DOHH2 (cell line): ENCODE measurements around the gene KMT2C.

Experiments used
- H3F3A ChIP-seq: fragments of 200-600 bp; sonication (generic), shearing (Covaris generic); 2 replicates; pipeline ENCODE4 v1.6.0; 2016; ENCODE audit warnings: antibody characterized with exemption, mild to moderate bottlenecking; ENCODE audit not compliant: control insufficient read depth, insufficient read depth
- H3K27ac ChIP-seq: fragments of 200-600 bp; sonication (generic); 2 replicates; pipeline ENCODE4 v1.5.1; 2014; ENCODE audit warnings: low read depth, mild to moderate bottlenecking, low read length, moderate library complexity
- H3K27me3 ChIP-seq: fragments of 200-600 bp; sonication (generic); 2 replicates; pipeline ENCODE4 v1.6.1; 2014; ENCODE audit warnings: mild to moderate bottlenecking, low read length, mixed read lengths; ENCODE audit not compliant: control insufficient read depth
- H3K36me3 ChIP-seq: fragments of 200-600 bp; sonication (generic); 2 replicates; pipeline ENCODE4 v1.6.1; 2014; ENCODE audit warnings: mild to moderate bottlenecking, low read length, moderate library complexity, mixed read lengths; ENCODE audit not compliant: control insufficient read depth
- H3K4me1 ChIP-seq: fragments of 200-600 bp; sonication (generic); 2 replicates; pipeline ENCODE4 v1.6.1; 2014; ENCODE audit warnings: mild to moderate bottlenecking, low read length, mixed read lengths; ENCODE audit not compliant: control insufficient read depth
- H3K4me2 ChIP-seq: fragments of 200-600 bp; sonication (generic); 2 replicates; pipeline ENCODE4 v1.6.0; 2014; ENCODE audit warnings: mild to moderate bottlenecking, low read length, moderate library complexity
- H3K4me3 ChIP-seq: fragments of 200-600 bp; sonication (generic); 2 replicates; pipeline ENCODE4 v1.5.1; 2014; ENCODE audit warnings: mild to moderate bottlenecking, low read length, mixed read lengths
- H3K79me2 ChIP-seq: fragments of 200-600 bp; sonication (generic); 2 replicates; pipeline ENCODE4 v1.6.1; 2014; ENCODE audit warnings: mild to moderate bottlenecking, low read length, mixed read lengths; ENCODE audit not compliant: control insufficient read depth
- H3K9me2 ChIP-seq: fragments of 200-600 bp; sonication (generic); replicated peaks from 2 replicates; pipeline ENCODE4 v1.6.1; 2014; ENCODE audit warnings: mild to moderate bottlenecking, low read length, mixed read lengths; ENCODE audit not compliant: control insufficient read depth
- H3K9me3 ChIP-seq: fragments of 200-600 bp; sonication (generic); 2 replicates; pipeline ENCODE4 v1.6.1; 2014; ENCODE audit warnings: antibody characterized with exemption, low read length, mixed read lengths; ENCODE audit not compliant: control insufficient read depth, insufficient read depth
- H4K20me1 ChIP-seq: fragments of 200-600 bp; sonication (generic); 2 replicates; pipeline ENCODE4 v1.6.0; 2014; ENCODE audit warnings: low read depth, mild to moderate bottlenecking, antibody characterized with exemption, low read length, moderate library complexity; ENCODE audit not compliant: control insufficient read depth, insufficient read depth
- CTCF ChIP-seq: fragments of 200-600 bp; sonication (generic); IDR thresholded peaks from one replicate; pipeline ENCODE4 v1.5.1; 2014; ENCODE audit warnings: antibody characterized with exemption, mild to moderate bottlenecking, low read depth, low read length; ENCODE audit not compliant: poor library complexity, severe bottlenecking
- EZH2phosphoT487 ChIP-seq: fragments of 200-600 bp; sonication (generic); IDR thresholded peaks from 2 replicates; pipeline ENCODE4 v1.6.1; 2017; ENCODE audit warnings: borderline replicate concordance, mild to moderate bottlenecking, antibody characterized with exemption, low read length, moderate library complexity, mixed read lengths

The KMT2C gene

GRCh38 chr7:152142976-152143595, 292.7 kb downstream of the KMT2C start:
- H3K79me2 ChIP-seq = no peaks in the 10 kb centered on the region; the same call in 1 of the 2 replicates
- H3F3A ChIP-seq = no peaks in the 10 kb centered on the region
- H3K9me3 ChIP-seq = no peaks in the 10 kb centered on the region
- H3K4me3 ChIP-seq = no peak overlapping the region
- H3K36me3 ChIP-seq = peaks cover 93% of the 10 kb centered on the region
- no peak for TF ChIP-seq CTCF
- no peak for TF ChIP-seq EZH2phosphoT487
- no peaks in the 10 kb centered on the region for H3K9me2 ChIP-seq
- H3K27me3 ChIP-seq = no peaks in the 10 kb centered on the region
- H3K27ac ChIP-seq = no peak overlapping the region
- no peak overlapping the region for H3K4me2 ChIP-seq
- H4K20me1 ChIP-seq = no peaks in the 10 kb centered on the region
- H3K4me1 ChIP-seq = peaks cover 13% of the 10 kb centered on the region

DNA sequence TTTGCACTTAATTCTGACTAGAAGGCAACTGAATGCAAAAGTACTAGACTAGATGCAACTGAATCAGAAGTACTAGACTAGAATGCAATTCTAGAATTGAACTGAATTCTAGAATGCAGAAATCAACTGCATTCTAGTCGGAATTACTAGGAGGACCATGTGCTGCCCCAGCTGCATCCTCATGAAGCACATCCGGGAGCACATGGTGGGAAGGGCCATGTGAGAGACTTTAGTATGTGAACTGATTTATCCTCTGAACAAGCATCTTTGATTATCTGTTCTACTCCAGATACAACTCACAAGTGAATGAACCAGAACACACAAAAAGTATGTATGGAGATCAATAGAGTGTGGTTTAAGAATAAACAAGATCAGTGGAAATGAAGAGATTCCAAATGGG, 295.2 kb downstream of the KMT2C start:
- Histone ChIP-seq H3K9me2 (no peaks in the 10 kb centered on the region), H3K36me3 (peaks cover 87% of the 10 kb centered on the region), H3K9me3 (no peaks in the 10 kb centered on the region), H3K27me3 (no peaks in the 10 kb centered on the region), H3K27ac (no peak overlapping the region), H3K4me1 (peaks cover 13% of the 10 kb centered on the region), H4K20me1 (no peaks in the 10 kb centered on the region), H3K4me3 (no peak overlapping the region), H3F3A (no peaks in the 10 kb centered on the region), H3K79me2 (no peaks in the 10 kb centered on the region), H3K4me2 (no peak overlapping the region)
- TF ChIP-seq EZH2phosphoT487 (no peak), CTCF (no peak)

GRCh38 chr7:152140067-152140466, 295.7 kb downstream of the KMT2C start:
- Histone ChIP-seq H4K20me1 (no peaks in the 10 kb centered on the region), H3K36me3 (peaks cover 84% of the 10 kb centered on the region), H3K9me2 (no peaks in the 10 kb centered on the region), H3K79me2 (no peaks in the 10 kb centered on the region), H3K4me3 (no peak overlapping the region), H3K27ac (no peak overlapping the region), H3K4me2 (no peak overlapping the region), H3K27me3 (no peaks in the 10 kb centered on the region), H3K4me1 (peaks cover 13% of the 10 kb centered on the region), H3F3A (no peaks in the 10 kb centered on the region), H3K9me3 (no peaks in the 10 kb centered on the region)
- no peak for TF ChIP-seq CTCF
- TF ChIP-seq EZH2phosphoT487 = no peak
